ENCODE data around the gene KCTD11.

DNA sequence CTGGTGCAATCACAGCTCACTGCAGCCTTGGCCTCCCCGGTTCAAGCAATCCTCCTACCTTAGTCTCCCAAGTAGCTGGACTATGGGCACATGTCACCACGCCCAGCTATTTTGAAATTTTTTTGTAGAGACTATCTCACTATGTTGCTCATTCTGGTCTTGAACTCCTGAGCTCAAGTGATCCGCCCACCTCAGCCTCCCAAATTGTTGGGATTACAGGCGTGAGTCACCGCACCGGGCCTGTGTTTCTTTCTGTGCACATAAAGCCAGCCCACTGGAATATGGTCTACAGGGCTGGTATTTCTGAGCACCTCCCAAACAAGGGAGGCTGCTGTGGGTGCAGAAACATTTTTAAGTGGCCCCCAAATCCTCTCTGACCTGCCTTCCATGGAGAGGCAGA is 11.3 kb downstream of the KCTD11 start:
- no peak for TF ChIP-seq CTCF (IDR thresholded peaks at IDR 0.05)
- TF ChIP-seq POLR2A (IDR thresholded peaks at IDR 0.05), result no peak
